PC-3 (cell line): ENCODE data around the gene SRGAP1. TPM values are rescaled to one million over a fixed set of nuclear protein-coding genes. Genes with fewer than 3 reads are reported as not detected.
"Not testable (repeated sequence)": the region's sequence is repeated elsewhere in the genome, so short reads cannot be mapped to it uniquely, and the experiment has no call there.

Experiments
- ATAC-seq: fragments of 200-7000 bp; cut with Tn5 transposase; 2 replicates; pipeline ENCODE4 v1.9.1; 2020; ENCODE audit warnings: mild to moderate bottlenecking, moderate library complexity
- BruUV-seq: library from RNA; stranded (reverse); fragments of 400-500 nt; replicated peaks from 2 replicates; lab custom pipeline; 2021; lab: Mats Ljungman, UMichigan
- CTCF ChIA-PET: fragments of 300-600 bp; sonication (Branson Sonifier 250); formaldehyde crosslinking; loops from one replicate; lab custom pipeline; 2022; ENCODE audit warnings: antibody characterized with exemption; lab: Charles Lee
- POLR2A ChIA-PET: fragments of 300-600 bp; sonication (Branson Sonifier 250); formaldehyde crosslinking; loops from one replicate; lab custom pipeline; 2022; ENCODE audit warnings: antibody characterized with exemption; ENCODE audit not compliant: unreplicated experiment; lab: Charles Lee
- DNase-seq: peaks from one replicate; pipeline ENCODE4 v3.0.0-alpha.2; 2015
- H2AFZ ChIP-seq: fragments of 300-600 bp; sonication (generic); 2 replicates; pipeline ENCODE4 v1.6.0; 2016; ENCODE audit warnings: antibody characterized with exemption, low read length
- H3F3A ChIP-seq: fragments of 300-600 bp; sonication (generic); one replicate; pipeline ENCODE4 v1.6.0; 2017; ENCODE audit warnings: antibody characterized with exemption, low read length, control low read depth, mild to moderate bottlenecking; ENCODE audit not compliant: unreplicated experiment
- H3K27ac ChIP-seq: fragments of 300-600 bp; sonication (generic); 2 replicates; pipeline ENCODE4 v1.5.1; 2016; ENCODE audit warnings: mild to moderate bottlenecking, low read length
- H3K27me3 ChIP-seq: fragments of 300-600 bp; sonication (generic); 2 replicates; pipeline ENCODE4 v1.6.1; 2016; ENCODE audit warnings: low read length, mixed read lengths
- H3K36me3 ChIP-seq: fragments of 300-600 bp; sonication (generic); 2 replicates; pipeline ENCODE4 v1.6.1; 2016; ENCODE audit warnings: low read depth, mixed run types, low read length, mixed read lengths
- H3K4me1 ChIP-seq: fragments of 300-600 bp; sonication (generic); 2 replicates; pipeline ENCODE4 v1.5.1; 2016; ENCODE audit warnings: low read length; ENCODE audit not compliant: insufficient read depth
- H3K4me2 ChIP-seq: fragments of 300-600 bp; sonication (generic); 2 replicates; pipeline ENCODE4 v1.6.0; 2016; ENCODE audit warnings: low read length
- H3K4me3 ChIP-seq: fragments of 300-600 bp; sonication (generic); 2 replicates; pipeline ENCODE4 v1.5.1; 2016; ENCODE audit warnings: mild to moderate bottlenecking, low read length, mixed read lengths
- H3K79me2 ChIP-seq: fragments of 300-600 bp; sonication (generic); 2 replicates; pipeline ENCODE4 v1.6.1; 2017; ENCODE audit warnings: low read length, mixed read lengths
- H3K9ac ChIP-seq: fragments of 300-600 bp; sonication (generic); 2 replicates; pipeline ENCODE4 v1.6.0; 2016; ENCODE audit warnings: mild to moderate bottlenecking, low read length
- H3K9me2 ChIP-seq: fragments of 300-600 bp; sonication (generic); replicated peaks from 2 replicates; pipeline ENCODE4 v1.6.1; 2016; ENCODE audit warnings: mixed run types, low read length, mixed read lengths
- H3K9me3 ChIP-seq: fragments of 300-600 bp; sonication (generic); 2 replicates; pipeline ENCODE4 v1.6.1; 2016; ENCODE audit warnings: low read length, mixed read lengths
- H4K20me1 ChIP-seq: fragments of 300-600 bp; sonication (generic); 2 replicates; pipeline ENCODE4 v1.6.1; 2016; ENCODE audit warnings: low read length, mixed read lengths
- EZH2 ChIP-seq: fragments of 300-600 bp; sonication (generic); IDR thresholded peaks from one replicate; pipeline ENCODE4 v1.6.1; 2017; ENCODE audit warnings: antibody characterized with exemption, mild to moderate bottlenecking, low read length; ENCODE audit not compliant: unreplicated experiment
- EZH2phosphoT487 ChIP-seq: fragments of 300-600 bp; sonication (generic); IDR thresholded peaks from 2 replicates; pipeline ENCODE4 v1.6.1; 2018; ENCODE audit warnings: mild to moderate bottlenecking, antibody characterized with exemption, low read length, borderline replicate concordance
- intact Hi-C: fragments of 100-400 bp; cut with micrococcal nuclease; formaldehyde crosslinking; loops from 2 replicates; pipeline ENCODE4 v1.9.0; 2023
- total RNA-seq: library from RNA; depleted of rRNA; stranded (reverse); fragments of >200 nt; gene quantifications from 2 replicates; pipeline ENCODE4 v1.2.3, GENCODE V29; 2014
- TF ChIP-seq, protein P1 (sequence below): fragments of 300-600 bp; sonication (generic); conservative IDR thresholded peaks from 2 replicates; pipeline ENCODE4 v1.5.1; 2017; ENCODE audit warnings: antibody characterized with exemption, low read depth, mild to moderate bottlenecking, low read length

Gene SRGAP1
- total RNA-seq, 1 experiment from 2014 or later: 11.0 TPM

DNA sequence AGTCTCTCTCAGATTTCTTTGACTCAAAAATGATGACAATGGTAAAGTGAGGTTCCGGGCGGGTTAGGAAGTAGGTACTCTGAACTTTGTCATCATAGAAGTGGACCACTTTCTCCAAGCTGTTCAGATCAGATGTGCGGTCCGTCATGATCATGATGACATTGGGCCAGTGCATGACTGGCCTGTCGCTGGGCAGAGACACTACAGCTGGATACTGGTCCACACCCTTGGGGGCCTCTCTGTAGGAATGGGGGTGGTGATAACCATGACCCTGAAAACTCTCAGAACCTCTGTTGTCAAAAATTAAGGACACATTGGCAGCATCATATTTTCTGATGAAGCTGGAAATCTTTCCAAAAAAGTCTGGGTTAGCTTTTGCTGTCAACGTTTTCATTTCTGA is 349.4 kb downstream of the SRGAP1 start:
- BruUV-seq: no TSS peak
- Histone ChIP-seq H3K9me3 (no peaks in the 10 kb centered on the region), H3K36me3 (peaks cover 6% of the 10 kb centered on the region; the same call in 1 of the 2 replicates), H4K20me1 (no peaks in the 10 kb centered on the region), H3K27ac (no peak overlapping the region), H3K4me1 (no peaks in the 10 kb centered on the region), H3K9ac (no peak overlapping the region), H3K79me2 (no peaks in the 10 kb centered on the region), H3F3A (no peaks in the 10 kb centered on the region), H2AFZ (no peak overlapping the region), H3K9me2 (no peaks in the 10 kb centered on the region), H3K27me3 (no peaks in the 10 kb centered on the region), H3K4me2 (no peak overlapping the region), H3K4me3 (no peak overlapping the region)
- POLR2A ChIA-PET: no interaction called here
- no peak for TF ChIP-seq EZH2
- TF ChIP-seq EZH2phosphoT487: no peak
- CTCF ChIA-PET: no interaction called here
- no peak for ATAC-seq
- intact Hi-C loops: no loop called here
- DNase-seq: no peak

DNA sequence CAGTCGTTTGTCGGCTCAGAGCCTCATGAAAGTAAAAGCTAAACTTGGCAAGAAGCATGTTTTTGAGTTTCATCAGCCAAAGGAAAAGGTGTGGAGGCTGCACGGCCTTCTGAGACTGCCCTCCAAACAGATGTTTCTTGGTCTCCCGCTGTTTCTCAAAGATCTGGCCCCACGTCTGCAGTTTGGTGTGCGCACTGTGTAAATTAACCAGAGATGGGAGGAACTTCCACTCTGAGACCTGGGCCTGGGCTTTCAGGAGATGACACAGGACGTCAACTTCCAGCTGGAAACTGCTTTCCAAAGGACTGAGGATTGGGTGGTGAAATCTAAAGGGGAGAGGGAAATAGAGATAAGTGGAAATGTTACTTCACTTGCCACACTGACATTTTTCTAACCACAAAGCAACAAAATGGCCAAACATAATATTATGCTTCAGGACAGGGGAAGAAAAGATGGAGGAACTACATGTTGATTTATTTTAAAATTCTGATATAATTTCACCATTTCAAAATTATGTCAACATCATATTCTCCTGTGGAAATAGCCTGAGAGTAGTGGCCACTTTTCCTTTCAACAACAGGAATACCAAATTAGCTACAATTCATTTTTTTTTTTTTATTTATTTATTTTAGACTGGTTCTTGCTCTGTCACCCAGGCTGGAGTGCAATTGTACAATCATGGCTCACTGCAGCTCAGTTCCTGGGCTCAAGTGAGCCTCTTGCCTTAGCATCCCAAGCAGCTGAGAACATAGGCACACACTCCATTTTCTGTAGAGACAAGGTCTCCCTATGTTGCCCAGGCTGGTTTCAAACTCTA is 350.0 kb downstream of the SRGAP1 start:
- Histone ChIP-seq H3K4me1 (no peaks in the 10 kb centered on the region), H3K27me3 (no peaks in the 10 kb centered on the region), H3K4me2 (no peak overlapping the region), H3K4me3 (no peak overlapping the region), H3K9me2 (no peaks in the 10 kb centered on the region), H2AFZ (no peak overlapping the region), H3K27ac (no peak overlapping the region), H3K36me3 (peaks cover 6% of the 10 kb centered on the region; the same call in 1 of the 2 replicates), H3K79me2 (no peaks in the 10 kb centered on the region), H4K20me1 (no peaks in the 10 kb centered on the region), H3F3A (no peaks in the 10 kb centered on the region), H3K9ac (no peak overlapping the region), H3K9me3 (no peaks in the 10 kb centered on the region)
- ATAC-seq (no peak), DNase-seq (no peak)
- intact Hi-C loops: no loop called here
- no TSS peak for BruUV-seq
- CTCF ChIA-PET: no interaction called here
- POLR2A ChIA-PET: no interaction called here
- TF ChIP-seq, protein P1, sequence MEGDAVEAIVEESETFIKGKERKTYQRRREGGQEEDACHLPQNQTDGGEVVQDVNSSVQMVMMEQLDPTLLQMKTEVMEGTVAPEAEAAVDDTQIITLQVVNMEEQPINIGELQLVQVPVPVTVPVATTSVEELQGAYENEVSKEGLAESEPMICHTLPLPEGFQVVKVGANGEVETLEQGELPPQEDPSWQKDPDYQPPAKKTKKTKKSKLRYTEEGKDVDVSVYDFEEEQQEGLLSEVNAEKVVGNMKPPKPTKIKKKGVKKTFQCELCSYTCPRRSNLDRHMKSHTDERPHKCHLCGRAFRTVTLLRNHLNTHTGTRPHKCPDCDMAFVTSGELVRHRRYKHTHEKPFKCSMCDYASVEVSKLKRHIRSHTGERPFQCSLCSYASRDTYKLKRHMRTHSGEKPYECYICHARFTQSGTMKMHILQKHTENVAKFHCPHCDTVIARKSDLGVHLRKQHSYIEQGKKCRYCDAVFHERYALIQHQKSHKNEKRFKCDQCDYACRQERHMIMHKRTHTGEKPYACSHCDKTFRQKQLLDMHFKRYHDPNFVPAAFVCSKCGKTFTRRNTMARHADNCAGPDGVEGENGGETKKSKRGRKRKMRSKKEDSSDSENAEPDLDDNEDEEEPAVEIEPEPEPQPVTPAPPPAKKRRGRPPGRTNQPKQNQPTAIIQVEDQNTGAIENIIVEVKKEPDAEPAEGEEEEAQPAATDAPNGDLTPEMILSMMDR: no peak
- no peak for TF ChIP-seq EZH2
- TF ChIP-seq EZH2phosphoT487: no peak

DNA sequence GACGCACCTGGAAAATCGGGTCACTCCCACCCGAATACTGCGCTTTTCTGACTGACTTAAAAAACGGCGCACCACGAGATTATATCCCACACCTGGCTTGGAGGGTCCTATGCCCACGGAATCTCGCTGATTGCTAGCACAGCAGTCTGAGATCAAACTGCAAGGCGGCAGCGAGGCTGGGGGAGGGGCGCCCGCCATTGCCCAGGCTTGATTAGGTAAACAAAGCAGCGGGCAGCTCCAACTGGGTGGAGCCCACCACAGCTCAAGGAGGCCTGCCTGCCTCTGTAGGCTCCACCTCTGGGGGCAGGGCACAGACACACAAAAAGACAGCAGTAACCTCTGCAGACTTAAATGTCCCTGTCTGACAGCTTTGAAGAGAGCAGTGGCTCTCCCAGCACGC is 351.3 kb downstream of the SRGAP1 start:
- DNase-seq: not testable (repeated sequence)

More for the DNA sequence above, 351.3 kb downstream of the SRGAP1 start:
- H3K9me2 ChIP-seq, H3K9me3 ChIP-seq, H3K4me2 ChIP-seq, H3K36me3 ChIP-seq, intact Hi-C loops, H2AFZ ChIP-seq, H3K4me3 ChIP-seq, H3K79me2 ChIP-seq, CTCF ChIA-PET, H3K27me3 ChIP-seq, H3F3A ChIP-seq, H3K9ac ChIP-seq, BruUV-seq, POLR2A ChIA-PET, H4K20me1 ChIP-seq, ATAC-seq, H3K4me1 ChIP-seq, H3K27ac ChIP-seq: not testable (repeated sequence)
